T-cell (primary cell): ENCODE results near the gene LACC1. TPM values are rescaled to one million over a fixed set of nuclear protein-coding genes. Genes with fewer than 3 reads are reported as not detected.

Experiments
- ATAC-seq, 4 experiments: fragments of 200-7000 bp in 3 of 4; fragments of 150-1000 bp in 1 of 4; cut with Tn5 transposase; replicated peaks in 1 of 4; 1 replicate in 3 of 4; 2 replicates in 1 of 4; pipeline ENCODE4 v1.10.0; 2021; ENCODE audit warnings: moderate library complexity in 3 of 4, mild to moderate bottlenecking in 2 of 4, moderate number of reproducible peaks in 1 of 4
- CTCF ChIA-PET, 2 donors: fragments of 300-600 bp; sonication (Branson Sonifier 250); formaldehyde crosslinking; loops; one replicate each; lab custom pipeline; 2022; ENCODE audit warnings: antibody characterized with exemption in 2 of 2; lab: Charles Lee
- POLR2A ChIA-PET, 2 donors: fragments of 300-600 bp; sonication (Branson Sonifier 250); formaldehyde crosslinking; loops; one replicate each; lab custom pipeline; 2022; ENCODE audit warnings: antibody characterized with exemption in 2 of 2; lab: Charles Lee
- DNase-seq, 35 experiments: peaks; one replicate each; pipeline versions ENCODE4 v3.0.0 to v3.0.0-alpha.2; 2013 to 2023
- H3K27ac ChIP-seq: one replicate; pipeline ENCODE4 v1.5.1; 2013; ENCODE audit warnings: low read length
- H3K27me3 ChIP-seq, 2 experiments: replicated peaks in 1 of 2; 1 replicate in 1 of 2; 2 replicates in 1 of 2; pipeline versions ENCODE4 v1.6.1 to v1.7.0; 2013; ENCODE audit warnings: low read length in 1 of 2, mixed read lengths in 1 of 2; ENCODE audit not compliant: control insufficient read depth in 2 of 2, insufficient read depth in 2 of 2; ENCODE audit errors: extremely low read depth in 1 of 2
- H3K36me3 ChIP-seq, 2 donors: 1 replicate in 1 of 2; 2 replicates in 1 of 2; pipeline versions ENCODE4 v1.6.1 to v1.7.0; 2013; ENCODE audit warnings: low read length in 1 of 2; ENCODE audit not compliant: control insufficient read depth in 2 of 2, insufficient read depth in 1 of 2; ENCODE audit errors: extremely low read depth in 1 of 2
- H3K4me1 ChIP-seq, 2 experiments: 1 replicate in 1 of 2; 2 replicates in 1 of 2; pipeline versions ENCODE4 v1.6.1 to v1.7.0; 2013; ENCODE audit warnings: low read length in 2 of 2, mixed read lengths in 1 of 2; ENCODE audit not compliant: insufficient read depth in 2 of 2, control insufficient read depth in 1 of 2; ENCODE audit errors: extremely low read depth in 1 of 2
- H3K4me3 ChIP-seq, 2 donors: 1 replicate in 1 of 2; 2 replicates in 1 of 2; pipeline versions ENCODE4 v1.5.1 to v1.7.0; 2013; ENCODE audit warnings: mild to moderate bottlenecking in 2 of 2, low read length in 1 of 2, moderate library complexity in 1 of 2; ENCODE audit not compliant: control insufficient read depth in 1 of 2; ENCODE audit errors: extremely low read depth in 1 of 2
- H3K9me3 ChIP-seq: 2 replicates; pipeline ENCODE4 v1.7.0; 2013
- H3K27ac Mint-ChIP-seq, 2 donors: one replicate each; pipeline ENCODE4 v1.8.0; 2020 to 2021; ENCODE audit warnings: mild to moderate bottlenecking in 2 of 2, mixed read lengths in 2 of 2
- H3K27me3 Mint-ChIP-seq, 2 donors: one replicate each; pipeline ENCODE4 v1.8.0; 2021 to 2022; ENCODE audit warnings: mixed read lengths in 2 of 2
- H3K36me3 Mint-ChIP-seq: one replicate; pipeline ENCODE4 v1.8.0; 2021; ENCODE audit warnings: mixed read lengths
- H3K4me1 Mint-ChIP-seq, 3 donors: one replicate each; pipeline ENCODE4 v1.8.0; 2020 to 2022; ENCODE audit warnings: mixed read lengths in 3 of 3, mild to moderate bottlenecking in 1 of 3
- H3K4me3 Mint-ChIP-seq, 3 donors: one replicate each; pipeline ENCODE4 v1.8.0; 2020 to 2022; ENCODE audit warnings: mild to moderate bottlenecking in 3 of 3, mixed read lengths in 3 of 3, moderate library complexity in 3 of 3
- H3K9me3 Mint-ChIP-seq, 3 donors: one replicate each; pipeline ENCODE4 v1.8.0; 2020 to 2022; ENCODE audit warnings: mixed read lengths in 3 of 3
- WGBS: methylation state at CpG from one replicate; pipeline ENCODE4 v1.1.5; 2013; ENCODE audit warnings: missing lambda C conversion rate; ENCODE audit not compliant: insufficient coverage; 5-methylcytosine and 5-hydroxymethylcytosine counted together
- total RNA-seq, 35 experiments: library from RNA in 6 of 35; stranded (reverse) in 6 of 35; fragments of 120-200 nt in 1 of 35; gene quantifications; one replicate each; pipeline versions ENCODE4 v1.2.1 to v1.2.4 and lab custom pipeline; 2013 to 2026

Gene LACC1
- total RNA-seq, 5 donors from 2014 or later (not counting 1 experiment from before 2014, with no cell fraction given), result 0.50 to 3.2 (median 1.5) TPM

DNA sequence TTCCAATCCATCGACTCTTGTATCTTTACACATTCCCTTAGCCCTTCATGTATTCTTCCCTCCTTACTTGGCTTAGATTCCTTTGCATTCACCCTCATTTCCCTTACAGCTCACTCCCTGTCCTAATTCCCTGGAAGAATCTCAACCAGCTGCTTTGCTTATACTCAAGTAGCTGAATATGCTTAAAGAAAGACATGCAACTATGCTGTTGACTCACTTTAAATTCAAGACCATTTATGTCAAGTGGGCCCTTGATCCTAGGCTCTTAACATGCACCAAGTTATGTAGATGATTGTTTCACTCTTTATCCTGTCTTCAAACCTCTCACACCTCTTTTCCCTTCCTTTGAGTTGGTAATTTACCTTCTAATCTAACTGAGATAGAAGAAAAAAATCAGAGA, 7.5 kb upstream of the LACC1 start:
- Mint-ChIP-seq H3K9me3 (no peaks in the 10 kb centered on the region), H3K27ac (no peak overlapping the region), H3K36me3 (no peaks in the 10 kb centered on the region), H3K4me1 (no peaks in the 10 kb centered on the region), H3K27me3 (no peaks in the 10 kb centered on the region), H3K4me3 (no peak overlapping the region)
- no CpG with 5 or more reads among the region's 1 CpG for WGBS
- H3K9me3 ChIP-seq, result no peaks in the 10 kb centered on the region
- no peaks in the 10 kb centered on the region for H3K27me3 ChIP-seq
- no peak for DNase-seq
- ATAC-seq, result no peak
- H3K4me3 ChIP-seq, result no peak overlapping the region
- ChIA-PET CTCF (interaction anchor here in 1 of 2 donors (1.0 kb wide), 1 partner anchor 902 kb away, joined by 3 read pairs; no protein-coding TSS in a partner anchor), POLR2A (no interaction called here)
- H3K36me3 ChIP-seq, result no peaks in the 10 kb centered on the region
- no peak overlapping the region for H3K27ac ChIP-seq
- no peaks in the 10 kb centered on the region for H3K4me1 ChIP-seq

DNA sequence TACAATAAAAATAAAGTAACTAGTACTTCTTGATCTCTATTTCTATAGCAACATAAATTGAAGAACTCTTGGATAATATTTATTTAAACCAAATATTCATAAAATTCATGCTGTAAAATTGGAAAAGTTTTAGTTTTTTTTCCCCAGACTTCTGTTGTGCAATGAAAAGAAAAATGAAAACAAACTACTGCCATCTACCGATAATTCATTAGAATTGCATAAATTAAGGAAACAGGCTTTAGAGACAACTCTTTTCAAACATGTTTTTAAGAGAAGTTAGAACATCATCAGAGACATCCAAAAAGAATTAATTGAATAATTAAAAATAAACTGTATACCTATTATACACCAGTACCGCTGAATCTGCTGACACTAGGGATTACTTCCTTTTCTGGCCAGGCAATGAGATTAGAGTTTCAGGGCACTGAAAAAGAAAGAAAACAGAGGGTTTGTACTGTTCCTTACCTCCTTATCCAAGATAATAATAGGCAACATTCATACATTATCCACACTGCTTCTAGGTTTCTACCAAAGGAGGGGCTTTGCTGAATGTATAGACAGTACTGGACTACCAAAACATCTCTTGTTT, 5.1 kb upstream of the LACC1 start:
- Mint-ChIP-seq H3K9me3 (no peaks in the 10 kb centered on the region), H3K4me3 (no peak overlapping the region), H3K4me1 (peaks cover 8 to 16% (median 14%) of the 10 kb centered on the region in 3 donors), H3K27me3 (no peaks in the 10 kb centered on the region), H3K36me3 (no peaks in the 10 kb centered on the region), H3K27ac (no peak overlapping the region)
- no CpG with 5 or more reads among the region's 2 CpGs for WGBS
- Histone ChIP-seq H3K4me1 (peaks cover 0 to 8% of the 10 kb centered on the region in 2 experiments), H3K4me3 (no peak overlapping the region), H3K9me3 (no peaks in the 10 kb centered on the region), H3K27me3 (no peaks in the 10 kb centered on the region), H3K27ac (no peak overlapping the region), H3K36me3 (no peaks in the 10 kb centered on the region)
- POLR2A ChIA-PET, result no interaction called here
- ATAC-seq (no peak), DNase-seq (peak in 1 of 35 experiments; percentile 46)
- CTCF ChIA-PET, result interaction anchor here in 1 of 2 donors (0.7 kb wide), 1 partner anchor 963 kb away, joined by 3 read pairs; no protein-coding TSS in a partner anchor

DNA sequence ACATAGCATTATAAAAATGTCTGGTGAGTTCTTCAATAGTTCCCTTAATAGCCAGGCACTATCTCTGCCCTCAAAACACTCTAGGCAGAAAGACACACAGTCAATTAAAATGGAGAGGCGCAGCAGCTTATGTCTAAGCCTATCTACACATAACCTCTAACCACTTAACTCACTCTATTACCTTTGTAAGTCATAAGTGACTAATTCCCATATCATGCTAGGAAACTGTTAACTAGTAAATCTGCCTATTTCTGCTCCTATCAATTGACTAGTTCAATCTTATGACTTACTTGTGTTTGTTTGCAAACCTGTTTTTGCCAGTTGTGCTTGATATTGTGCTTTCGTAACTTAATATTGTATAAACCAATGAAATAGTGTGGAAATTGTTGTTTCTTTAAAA, 3.3 kb upstream of the LACC1 start:
- Mint-ChIP-seq H3K4me1 (peaks cover 14 to 25% (median 24%) of the 10 kb centered on the region in 3 donors), H3K27me3 (peaks cover 0 to 4% of the 10 kb centered on the region in 2 donors), H3K27ac (no peak overlapping the region)

DNA sequence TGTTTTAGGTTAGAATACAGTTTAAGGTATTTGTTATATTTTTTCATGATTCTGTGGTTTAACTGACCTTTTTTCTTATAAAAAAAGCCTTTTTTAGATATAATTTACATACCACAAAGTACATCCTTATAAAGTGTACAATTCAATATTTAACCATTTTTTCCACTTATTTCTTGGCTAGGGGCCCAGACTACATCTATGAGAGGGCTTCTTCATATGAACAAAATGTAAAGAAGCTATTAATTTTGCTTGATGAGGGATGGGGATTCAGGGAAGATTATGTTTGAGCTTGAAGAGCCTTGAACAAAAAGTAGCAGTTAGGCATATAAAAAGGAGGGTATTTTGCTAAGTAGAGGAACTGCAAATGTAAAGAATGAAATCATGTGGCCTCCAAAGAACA, 2.4 kb upstream of the LACC1 start:
- H3K4me1 Mint-ChIP-seq, result peaks cover 14 to 25% (median 24%) of the 10 kb centered on the region in 3 donors
- POLR2A ChIA-PET, result interaction anchor here in 1 of 2 donors (0.6 to 0.7 kb wide), 2 partner anchors 9 to 31 kb away, joined by 4 to 5 read pairs; no protein-coding TSS in a partner anchor
- H3K9me3 Mint-ChIP-seq, result no peaks in the 10 kb centered on the region
- CTCF ChIA-PET, result interaction anchor here (0.6 kb wide), 2 partner anchors 1006 to 1282 kb away, joined by 3 read pairs; no protein-coding TSS in a partner anchor
- no peak for DNase-seq
- Histone ChIP-seq H3K4me3 (no peak overlapping the region), H3K4me1 (peaks cover 4 to 15% of the 10 kb centered on the region in 2 experiments), H3K27me3 (no peaks in the 10 kb centered on the region), H3K27ac (no peak overlapping the region), H3K9me3 (no peaks in the 10 kb centered on the region), H3K36me3 (no peaks in the 10 kb centered on the region)
- H3K36me3 Mint-ChIP-seq, result no peaks in the 10 kb centered on the region
- H3K27ac Mint-ChIP-seq, result peak overlapping the region; percentile 19 to 22
- peak overlapping the region; percentile 3 to 88 (median 53) for H3K4me3 Mint-ChIP-seq
- ATAC-seq, result no peak
- peaks cover 0 to 8% of the 10 kb centered on the region in 2 donors for H3K27me3 Mint-ChIP-seq

More for the DNA sequence above, 3.3 kb upstream of the LACC1 start:
- Histone ChIP-seq H3K9me3 (no peaks in the 10 kb centered on the region), H3K27me3 (no peaks in the 10 kb centered on the region), H3K4me1 (peaks cover 4 to 15% of the 10 kb centered on the region in 2 experiments), H3K4me3 (no peak overlapping the region), H3K36me3 (no peaks in the 10 kb centered on the region), H3K27ac (no peak overlapping the region)
- H3K4me3 Mint-ChIP-seq, result no peak overlapping the region
- CTCF ChIA-PET, result interaction anchor here (0.5 to 0.6 kb wide), 3 partner anchors 22 to 1684 kb away, joined by 3 to 4 read pairs (median 3); no protein-coding TSS in a partner anchor
- ATAC-seq (no peak), DNase-seq (no peak)
- H3K9me3 Mint-ChIP-seq, result no peaks in the 10 kb centered on the region
- no CpG with 5 or more reads among the region's 2 CpGs for WGBS
- POLR2A ChIA-PET, result interaction anchor here in 1 of 2 donors (0.6 kb wide), 1 partner anchor 9 kb away, joined by 3 read pairs; no protein-coding TSS in a partner anchor
- H3K36me3 Mint-ChIP-seq, result no peaks in the 10 kb centered on the region

DNA sequence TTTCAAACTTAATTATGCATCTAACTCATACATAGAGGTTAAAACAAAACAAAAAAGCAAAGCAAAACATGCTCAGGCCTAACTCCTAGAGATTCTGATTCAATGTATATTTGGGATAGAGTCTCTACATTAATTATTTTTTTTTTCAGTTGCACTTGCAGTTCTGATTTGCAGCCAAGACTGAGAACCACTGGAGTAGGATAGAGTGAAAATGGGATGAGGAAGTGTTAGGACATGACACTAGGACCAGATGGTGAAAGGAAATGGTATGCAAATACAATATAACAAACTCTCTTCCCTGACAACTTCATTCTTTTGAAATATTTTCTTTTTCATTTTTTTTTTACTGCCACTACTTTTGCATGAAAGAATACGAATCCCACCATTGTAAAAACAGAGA, 1.9 kb upstream of the LACC1 start:
- POLR2A ChIA-PET, result interaction anchor here in 1 of 2 donors (0.6 to 0.7 kb wide), 2 partner anchors 9 to 31 kb away, joined by 4 to 5 read pairs; no protein-coding TSS in a partner anchor
- Histone ChIP-seq H3K4me3 (no peak overlapping the region), H3K27me3 (no peaks in the 10 kb centered on the region), H3K36me3 (no peaks in the 10 kb centered on the region), H3K4me1 (peaks cover 4 to 15% of the 10 kb centered on the region in 2 experiments), H3K27ac (no peak overlapping the region), H3K9me3 (no peaks in the 10 kb centered on the region)
- peak overlapping the region in 1 of 2 donors; percentile 22 for H3K27ac Mint-ChIP-seq
- H3K36me3 Mint-ChIP-seq, result no peaks in the 10 kb centered on the region
- H3K9me3 Mint-ChIP-seq, result no peaks in the 10 kb centered on the region
- no peak for ATAC-seq
- DNase-seq, result no peak
- no CpG with 5 or more reads among the region's 1 CpG for WGBS
- peaks cover 0 to 8% of the 10 kb centered on the region in 2 donors for H3K27me3 Mint-ChIP-seq
- peak overlapping the region; percentile 3 to 88 (median 87) for H3K4me3 Mint-ChIP-seq
- CTCF ChIA-PET, result interaction anchor here (0.7 kb wide), 2 partner anchors 1493 to 1643 kb away, joined by 3 read pairs; no protein-coding TSS in a partner anchor
- peaks cover 14 to 25% (median 24%) of the 10 kb centered on the region in 3 donors for H3K4me1 Mint-ChIP-seq

DNA sequence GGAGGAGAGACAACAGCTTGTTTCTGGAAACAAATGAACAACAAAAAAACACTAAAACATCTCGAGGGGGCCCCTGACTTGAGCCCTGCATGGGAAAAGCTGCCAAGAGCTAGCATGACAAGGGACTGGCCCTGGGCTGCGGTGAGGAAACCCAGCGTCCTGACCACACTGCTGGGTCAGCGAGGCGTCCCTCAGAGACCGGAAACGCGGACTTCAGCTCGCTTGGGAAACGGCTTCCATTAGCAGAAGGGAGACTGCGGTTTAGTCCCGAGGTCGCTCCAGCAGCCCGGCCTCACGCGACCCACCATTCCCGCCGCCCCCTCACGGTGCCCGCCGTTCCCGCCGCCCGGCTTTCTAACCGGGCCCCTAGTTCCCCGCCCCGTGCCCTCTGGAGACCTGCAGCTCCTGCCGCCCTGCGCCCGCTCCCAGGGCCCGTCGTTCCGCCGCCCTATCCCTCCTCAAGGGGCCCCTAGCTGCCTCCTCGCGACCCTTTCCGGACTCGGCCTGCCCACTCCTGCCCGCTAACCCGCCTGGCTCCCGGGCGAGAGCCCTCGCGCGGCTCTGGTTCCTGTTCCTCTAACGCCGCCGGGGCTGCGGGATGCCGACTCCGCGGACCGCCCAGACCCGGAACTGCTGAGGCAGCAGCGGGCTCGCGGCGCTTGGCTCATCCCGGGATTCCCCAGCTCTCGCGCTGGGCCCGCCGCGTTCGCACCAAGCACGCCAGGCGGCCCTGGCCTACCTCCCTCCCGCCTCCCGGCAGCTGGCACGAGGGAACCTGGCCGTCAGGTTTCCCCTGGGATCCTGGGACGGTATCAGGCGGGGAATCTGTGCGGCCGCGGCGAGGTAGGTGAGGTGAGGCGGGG, 581 bp upstream of the LACC1 start, which contains the start of gene CCDC122:
TSS of gene CCDC122 (minus strand) at position 849 of the 863 bp plus-strand sequence. CDS start 10,364 bp downstream, outside the sequence.
- ChIA-PET POLR2A (no interaction called here), CTCF (interaction anchor here (0.6 to 1.1 kb wide), 5 partner anchors 15 to 1452 kb away, joined by 3 to 4 read pairs (median 3); no protein-coding TSS in a partner anchor)
- Histone ChIP-seq H3K4me3 (peak within 1 kb of the TSS; percentile 66 to 72), H3K9me3 (no peaks in the 10 kb centered on the region), H3K27me3 (no peaks in the 10 kb centered on the region), H3K27ac (peak within 1 kb of the TSS; percentile 54), H3K36me3 (no peaks in the 10 kb centered on the region), H3K4me1 (peaks cover 4 to 15% of the 10 kb centered on the region in 2 experiments)
- ATAC-seq (peak; percentile 81 to 90 (median 82)), DNase-seq (peak; percentile 42 to 86 (median 68))
- H3K4me3 Mint-ChIP-seq, result peak within 1 kb of the TSS; percentile 85 to 88 (median 87)
- no peaks in the 10 kb centered on the region for H3K36me3 Mint-ChIP-seq
- peaks cover 0 to 10% of the 10 kb centered on the region in 2 donors for H3K27me3 Mint-ChIP-seq
- WGBS, result 2% methylated on average over 67 of the region's 78 CpGs
- H3K27ac Mint-ChIP-seq, result peak within 1 kb of the TSS; percentile 66 to 88
- H3K9me3 Mint-ChIP-seq, result no peaks in the 10 kb centered on the region
- peaks cover 14 to 25% (median 24%) of the 10 kb centered on the region in 3 donors for H3K4me1 Mint-ChIP-seq
